ENCODE measurements around the gene DDX55. TPM values are rescaled to one million over a fixed set of nuclear protein-coding genes. Genes with fewer than 3 reads are reported as not detected.

The DDX55 gene
- polyA plus RNA-seq, 1 donor from 2014 or later, result 58.8 TPM

DNA sequence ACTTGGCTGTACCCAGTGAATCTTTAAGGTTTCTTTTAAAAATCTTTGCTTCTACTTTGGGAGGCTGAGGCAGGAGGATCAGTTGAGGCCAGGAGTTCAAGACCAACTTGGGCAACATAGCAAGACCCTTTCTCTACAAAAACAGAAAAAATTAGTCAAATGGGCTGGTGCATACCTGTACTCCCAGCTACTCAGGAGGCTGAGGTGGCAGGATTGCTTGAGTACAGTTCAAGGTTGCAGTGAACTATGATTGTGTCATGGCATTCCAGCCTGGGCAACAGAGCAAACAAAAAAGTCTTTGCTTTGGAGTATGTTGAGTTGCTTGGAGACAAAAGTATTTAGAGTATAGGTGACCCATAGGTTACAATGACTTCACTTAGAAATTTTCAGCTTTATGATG lies 6.2 kb upstream of the DDX55 start:
- Histone ChIP-seq H3K4me2 (ENCODE audit: low read length) (no peak overlapping the region), H3K4me3 (ENCODE audit: low read length) (no peak overlapping the region), H2AFZ (ENCODE audit: low read depth, low read length) (no peak overlapping the region), H3K9ac (ENCODE audit: low read length) (no peak overlapping the region), H3K36me3 (ENCODE audit: insufficient read depth, low read length) (no peaks in the 10 kb centered on the region), H3K79me2 (replicated peaks; ENCODE audit: insufficient read depth, low read length) (peaks cover 5% of the 10 kb centered on the region), H3K27me3 (ENCODE audit: insufficient read depth, low read depth, low read length) (no peaks in the 10 kb centered on the region), H3K9me3 (ENCODE audit: low read length) (no peaks in the 10 kb centered on the region), H3K27ac (ENCODE audit: low read length) (no peak overlapping the region), H3K9me2 (ENCODE audit: insufficient read depth, low read length) (no peaks in the 10 kb centered on the region), H3F3A (ENCODE audit: insufficient read depth, low read length, poor library complexity, severe bottlenecking) (no peaks in the 10 kb centered on the region), H4K20me1 (ENCODE audit: insufficient read depth) (no peaks in the 10 kb centered on the region)
- TF ChIP-seq, protein P1, sequence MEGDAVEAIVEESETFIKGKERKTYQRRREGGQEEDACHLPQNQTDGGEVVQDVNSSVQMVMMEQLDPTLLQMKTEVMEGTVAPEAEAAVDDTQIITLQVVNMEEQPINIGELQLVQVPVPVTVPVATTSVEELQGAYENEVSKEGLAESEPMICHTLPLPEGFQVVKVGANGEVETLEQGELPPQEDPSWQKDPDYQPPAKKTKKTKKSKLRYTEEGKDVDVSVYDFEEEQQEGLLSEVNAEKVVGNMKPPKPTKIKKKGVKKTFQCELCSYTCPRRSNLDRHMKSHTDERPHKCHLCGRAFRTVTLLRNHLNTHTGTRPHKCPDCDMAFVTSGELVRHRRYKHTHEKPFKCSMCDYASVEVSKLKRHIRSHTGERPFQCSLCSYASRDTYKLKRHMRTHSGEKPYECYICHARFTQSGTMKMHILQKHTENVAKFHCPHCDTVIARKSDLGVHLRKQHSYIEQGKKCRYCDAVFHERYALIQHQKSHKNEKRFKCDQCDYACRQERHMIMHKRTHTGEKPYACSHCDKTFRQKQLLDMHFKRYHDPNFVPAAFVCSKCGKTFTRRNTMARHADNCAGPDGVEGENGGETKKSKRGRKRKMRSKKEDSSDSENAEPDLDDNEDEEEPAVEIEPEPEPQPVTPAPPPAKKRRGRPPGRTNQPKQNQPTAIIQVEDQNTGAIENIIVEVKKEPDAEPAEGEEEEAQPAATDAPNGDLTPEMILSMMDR (IDR thresholded peaks at IDR 0.05; ENCODE audit: poor library complexity, severe bottlenecking), result no peak
- TF ChIP-seq EP300 (conservative IDR thresholded peaks at IDR 0.05; ENCODE audit: poor library complexity, severe bottlenecking), result no peak

DNA sequence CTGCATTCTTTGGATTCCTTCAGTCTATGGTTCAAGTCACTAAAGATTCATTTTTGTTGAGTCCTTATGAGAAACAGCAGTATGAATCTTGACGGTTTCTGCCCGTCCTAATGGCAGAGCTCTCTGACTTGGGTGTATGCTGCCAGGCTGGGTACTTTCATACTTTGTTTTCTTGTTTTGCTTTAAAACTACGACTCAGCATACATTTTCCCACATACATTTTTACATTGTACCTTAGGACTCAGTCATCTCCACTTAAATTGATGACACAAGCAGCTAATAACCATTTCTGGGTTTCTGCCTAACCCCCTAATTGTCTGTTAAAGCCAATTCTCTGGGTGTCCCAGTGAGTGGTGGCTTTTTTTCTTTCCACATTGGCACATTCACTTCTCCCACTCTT lies 4.8 kb upstream of the DDX55 start:
- TF ChIP-seq EP300 (conservative IDR thresholded peaks at IDR 0.05; ENCODE audit: poor library complexity, severe bottlenecking) (no peak), REST (IDR thresholded peaks at IDR 0.05; ENCODE audit: borderline replicate concordance) (no peak), MXI1 (conservative IDR thresholded peaks at IDR 0.05; ENCODE audit: poor library complexity, severe bottlenecking) (no peak), RAD21 (conservative IDR thresholded peaks at IDR 0.05) (no peak), POLR2AphosphoS5 (IDR thresholded peaks at IDR 0.05) (no peak), TAF1 (IDR thresholded peaks at IDR 0.05; ENCODE audit: low read depth) (no peak), EZH2 (IDR thresholded peaks at IDR 0.05; ENCODE audit: borderline replicate concordance, insufficient read depth, low read length, poor library complexity, severe bottlenecking) (no peak), SMC3 (conservative IDR thresholded peaks at IDR 0.05; ENCODE audit: poor library complexity) (no peak)
- TF ChIP-seq, protein P1 (IDR thresholded peaks at IDR 0.05; ENCODE audit: poor library complexity, severe bottlenecking), result no peak
- H3K27ac ChIP-seq (ENCODE audit: low read length), result no peak overlapping the region
- H3K9ac ChIP-seq (ENCODE audit: low read length), result no peak overlapping the region
- no peaks in the 10 kb centered on the region for H3F3A ChIP-seq (ENCODE audit: insufficient read depth, low read length, poor library complexity, severe bottlenecking)
- no peak overlapping the region for H3K4me3 ChIP-seq (ENCODE audit: low read length)
- no peaks in the 10 kb centered on the region for H3K9me2 ChIP-seq (ENCODE audit: insufficient read depth, low read length)
- H3K4me2 ChIP-seq (ENCODE audit: low read length), result no peak overlapping the region
- peaks cover 5% of the 10 kb centered on the region for H3K79me2 ChIP-seq (replicated peaks; ENCODE audit: insufficient read depth, low read length)
- no peaks in the 10 kb centered on the region for H3K9me3 ChIP-seq (ENCODE audit: low read length)
- H3K27me3 ChIP-seq (ENCODE audit: insufficient read depth, low read depth, low read length), result no peaks in the 10 kb centered on the region
- H4K20me1 ChIP-seq (ENCODE audit: insufficient read depth), result no peaks in the 10 kb centered on the region
- H2AFZ ChIP-seq (ENCODE audit: low read depth, low read length), result no peak overlapping the region
- no peaks in the 10 kb centered on the region for H3K36me3 ChIP-seq (ENCODE audit: insufficient read depth, low read length)
